Stimulated activated CD4-positive, alpha-beta T cell treated with anti-CD3 and anti-CD28 coated beads, Interleukin-15, amount 100 ng/mL, for 48 hours (primary cell): ENCODE results near the gene STMN3.

Experiments used
- DNase-seq, 2 donors: peaks; one replicate each; pipeline ENCODE4 v3.0.0-alpha.2; 2020; ENCODE audit warnings: low read depth in 2 of 2

STMN3 gene

GRCh38 chr20:63653041-63653973, at the start of gene STMN3:
STMN3 (minus strand) TSS chr20:63653424; CDS start chr20:63653345, 79 bp downstream.
- peak; percentile 48 to 63 for DNase-seq

- no peak for DNase-seq
These were observed 48.9 kb upstream of the STMN3 start for GRCh38 chr20:63702036-63702665.

DNA sequence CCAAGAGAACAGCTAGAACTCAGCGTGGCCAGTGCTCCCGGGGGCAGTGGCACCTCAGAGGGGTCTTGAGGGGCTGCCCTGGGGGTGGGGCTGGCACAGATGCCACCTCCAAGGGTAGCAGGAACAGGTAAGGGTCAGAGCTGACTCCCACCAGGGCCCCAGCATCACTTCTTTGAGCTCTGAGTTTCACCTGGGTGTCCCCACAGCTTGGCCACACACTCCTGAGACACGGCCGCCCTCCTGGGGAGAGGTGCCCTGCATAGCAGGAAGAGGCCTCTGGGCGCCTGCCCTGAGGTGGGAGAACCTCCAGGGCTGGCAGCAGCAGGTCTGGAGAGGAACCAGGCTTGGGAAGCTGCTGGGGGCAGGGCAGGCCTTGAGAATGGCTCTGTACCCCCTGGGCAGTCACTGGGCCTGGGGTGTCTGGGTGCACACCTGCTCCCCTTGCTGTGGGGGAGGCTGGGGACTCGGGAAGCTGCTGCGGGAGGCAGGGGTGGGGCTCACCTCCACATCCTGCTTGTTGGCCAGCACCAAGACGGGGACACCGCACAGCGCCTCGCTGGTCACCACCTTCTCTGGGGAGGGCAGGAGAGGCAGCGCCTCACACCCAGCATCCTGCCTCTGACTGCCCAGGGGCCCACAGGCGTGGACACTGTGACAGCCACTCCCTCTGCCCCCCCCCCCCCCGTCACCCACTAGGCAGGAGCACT, 48.3 kb upstream of the STMN3 start:
- DNase-seq: no peak

DNA sequence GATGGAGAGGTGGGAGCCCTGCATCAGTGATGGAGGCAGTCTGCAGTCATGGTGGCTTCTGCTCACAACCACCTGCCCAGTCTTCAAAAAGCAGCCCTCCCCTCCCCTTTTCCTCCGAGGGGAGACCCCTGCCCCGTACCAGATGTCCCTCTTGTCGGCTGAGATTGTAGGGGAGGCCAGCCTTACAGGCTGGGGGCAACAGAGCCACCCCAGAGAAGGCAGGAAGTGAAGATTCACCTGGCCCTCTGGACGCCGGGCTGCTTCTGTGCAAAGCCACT, 47.8 kb upstream of the STMN3 start:
- DNase-seq: no peak

- no peak for DNase-seq
These were observed 47.2 kb upstream of the STMN3 start for GRCh38 chr20:63700199-63701050.

DNA sequence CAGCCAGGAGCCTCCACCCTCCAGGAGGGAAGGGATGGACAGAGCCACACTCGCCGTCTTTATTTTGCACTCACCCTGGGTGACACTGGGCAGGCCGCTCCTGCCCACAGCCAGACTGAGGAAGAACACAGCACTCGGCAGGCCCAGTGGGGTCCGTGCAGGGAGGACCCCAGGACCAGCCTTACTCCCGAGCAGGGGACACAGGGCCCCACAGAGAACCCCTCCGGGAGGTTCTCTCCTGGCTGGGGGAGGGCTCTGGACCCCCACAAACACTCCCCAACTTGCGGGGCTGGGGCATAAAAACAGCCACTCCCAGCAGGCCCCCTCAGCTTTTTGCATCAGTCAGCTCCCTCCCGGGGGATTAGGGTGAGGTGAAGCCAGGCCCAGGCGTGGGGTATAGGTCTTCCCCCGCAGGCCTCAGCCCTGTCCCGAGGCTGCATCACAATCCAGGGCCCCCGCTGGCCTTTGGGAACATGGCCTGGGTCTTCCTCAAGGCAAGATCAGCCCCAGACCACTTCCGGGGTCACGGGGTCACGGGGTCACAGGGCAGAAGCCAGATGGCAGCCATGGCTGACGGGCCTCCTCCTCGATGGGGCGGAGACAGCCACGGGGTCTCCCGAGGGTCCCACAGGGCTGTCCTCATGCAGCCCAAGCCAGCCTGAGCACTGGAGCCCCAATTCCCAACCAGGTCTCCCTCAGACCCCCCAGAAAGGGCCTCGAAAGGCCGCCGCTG, 46.4 kb upstream of the STMN3 start:
- no peak for DNase-seq

- DNase-seq: peak; percentile 46 to 57
These were observed 45.7 kb upstream of the STMN3 start for GRCh38 chr20:63698739-63699465.

- no peak for DNase-seq
These were observed 44.8 kb upstream of the STMN3 start for GRCh38 chr20:63697868-63698545.

GRCh38 chr20:63697357-63697867, 44.2 kb upstream of the STMN3 start:
- no peak for DNase-seq

DNA sequence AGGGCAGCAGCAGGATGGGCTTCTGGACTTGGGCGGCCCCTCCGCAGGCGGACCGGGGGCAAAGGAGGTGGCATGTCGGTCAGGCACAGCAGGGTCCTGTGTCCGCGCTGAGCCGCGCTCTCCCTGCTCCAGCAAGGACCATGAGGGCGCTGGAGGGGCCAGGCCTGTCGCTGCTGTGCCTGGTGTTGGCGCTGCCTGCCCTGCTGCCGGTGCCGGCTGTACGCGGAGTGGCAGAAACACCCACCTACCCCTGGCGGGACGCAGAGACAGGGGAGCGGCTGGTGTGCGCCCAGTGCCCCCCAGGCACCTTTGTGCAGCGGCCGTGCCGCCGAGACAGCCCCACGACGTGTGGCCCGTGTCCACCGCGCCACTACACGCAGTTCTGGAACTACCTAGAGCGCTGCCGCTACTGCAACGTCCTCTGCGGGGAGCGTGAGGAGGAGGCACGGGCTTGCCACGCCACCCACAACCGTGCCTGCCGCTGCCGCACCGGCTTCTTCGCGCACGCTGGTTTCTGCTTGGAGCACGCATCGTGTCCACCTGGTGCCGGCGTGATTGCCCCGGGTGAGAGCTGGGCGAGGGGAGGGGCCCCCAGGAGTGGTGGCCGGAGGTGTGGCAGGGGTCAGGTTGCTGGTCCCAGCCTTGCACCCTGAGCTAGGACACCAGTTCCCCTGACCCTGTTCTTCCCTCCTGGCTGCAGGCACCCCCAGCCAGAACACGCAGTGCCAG, 43.6 kb upstream of the STMN3 start, which contains the start of gene TNFRSF6B:
TSS of gene TNFRSF6B (plus strand) at position 25 of the 729 bp plus-strand sequence. CDS start at position 141, 116 bp downstream.
- no peak for DNase-seq

GRCh38 chr20:63696306-63696627, 43.0 kb upstream of the STMN3 start:
- no peak for DNase-seq

DNA sequence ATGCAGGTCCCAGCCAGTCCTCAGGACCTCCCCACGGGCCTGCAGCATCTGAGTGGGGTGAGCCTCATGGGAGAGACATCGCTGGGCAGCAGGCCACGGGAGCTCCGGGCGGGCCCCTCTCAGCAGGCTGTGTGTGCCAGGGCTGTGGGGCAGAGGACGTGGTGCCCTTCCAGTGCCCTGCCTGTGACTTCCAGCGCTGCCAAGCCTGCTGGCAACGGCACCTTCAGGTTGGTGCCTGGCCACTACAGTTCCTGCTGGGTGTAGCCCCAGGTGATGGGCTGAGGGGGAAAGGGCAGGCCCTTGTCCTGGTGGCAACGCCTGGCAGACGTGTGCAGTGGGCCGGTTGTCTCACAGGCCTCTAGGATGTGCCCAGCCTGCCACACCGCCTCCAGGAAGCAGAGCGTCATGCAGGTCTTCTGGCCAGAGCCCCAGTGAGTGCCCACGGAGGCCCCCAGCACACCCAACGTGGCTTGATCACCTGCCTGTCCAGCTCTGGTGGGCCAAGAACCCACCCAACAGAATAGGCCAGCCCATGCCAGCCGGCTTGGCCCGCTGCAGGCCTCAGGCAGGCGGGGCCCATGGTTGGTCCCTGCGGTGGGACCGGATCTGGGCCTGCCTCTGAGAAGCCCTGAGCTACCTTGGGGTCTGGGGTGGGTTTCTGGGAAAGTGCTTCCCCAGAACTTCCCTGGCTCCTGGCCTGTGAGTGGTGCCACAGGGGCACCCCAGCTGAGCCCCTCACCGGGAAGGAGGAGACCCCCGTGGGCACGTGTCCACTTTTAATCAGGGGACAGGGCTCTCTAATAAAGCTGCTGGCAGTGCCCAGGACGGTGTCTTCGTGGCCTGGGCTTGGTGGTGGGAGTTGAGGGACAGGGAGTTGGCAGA, 42.4 kb upstream of the STMN3 start:
- DNase-seq: no peak

DNA sequence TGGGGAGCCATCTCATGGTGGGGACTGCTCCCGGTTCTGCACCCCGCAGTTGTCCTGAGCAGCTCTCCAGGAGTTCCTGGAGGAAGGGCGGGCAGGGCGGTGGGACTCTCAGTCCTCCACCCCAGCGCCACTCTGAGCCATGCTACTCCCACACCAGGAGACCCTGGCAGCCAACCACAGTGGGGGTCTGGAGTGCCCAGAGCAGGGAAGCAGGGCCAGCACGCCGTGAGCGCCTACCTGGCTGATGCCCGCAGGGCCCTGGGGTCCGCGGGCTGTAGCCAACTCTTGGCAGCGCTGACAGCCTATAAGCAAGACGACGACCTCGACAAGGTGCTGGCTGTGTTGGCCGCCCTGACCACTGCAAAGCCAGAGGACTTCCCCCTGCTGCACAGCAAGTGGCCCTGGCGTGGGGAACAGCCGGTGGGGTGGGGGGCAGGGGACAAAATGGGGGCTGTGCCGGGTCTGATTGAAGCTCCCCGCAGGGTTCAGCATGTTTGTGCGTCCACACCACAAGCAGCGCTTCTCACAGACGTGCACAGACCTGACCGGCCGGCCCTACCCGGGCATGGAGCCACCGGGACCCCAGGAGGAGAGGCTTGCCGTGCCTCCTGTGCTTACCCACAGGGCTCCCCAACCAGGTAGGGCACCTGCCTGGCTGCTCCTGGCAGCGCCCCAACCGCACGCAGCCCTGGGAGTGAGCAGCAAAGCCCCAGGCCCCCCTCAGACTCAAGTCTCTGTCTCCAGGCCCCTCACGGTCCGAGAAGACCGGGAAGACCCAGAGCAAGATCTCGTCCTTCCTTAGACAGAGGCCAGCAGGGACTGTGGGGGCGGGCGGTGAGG, 41.6 kb upstream of the STMN3 start:
- DNase-seq: no peak

- no peak for DNase-seq
These were observed 40.7 kb upstream of the STMN3 start for GRCh38 chr20:63693733-63694583.

DNA sequence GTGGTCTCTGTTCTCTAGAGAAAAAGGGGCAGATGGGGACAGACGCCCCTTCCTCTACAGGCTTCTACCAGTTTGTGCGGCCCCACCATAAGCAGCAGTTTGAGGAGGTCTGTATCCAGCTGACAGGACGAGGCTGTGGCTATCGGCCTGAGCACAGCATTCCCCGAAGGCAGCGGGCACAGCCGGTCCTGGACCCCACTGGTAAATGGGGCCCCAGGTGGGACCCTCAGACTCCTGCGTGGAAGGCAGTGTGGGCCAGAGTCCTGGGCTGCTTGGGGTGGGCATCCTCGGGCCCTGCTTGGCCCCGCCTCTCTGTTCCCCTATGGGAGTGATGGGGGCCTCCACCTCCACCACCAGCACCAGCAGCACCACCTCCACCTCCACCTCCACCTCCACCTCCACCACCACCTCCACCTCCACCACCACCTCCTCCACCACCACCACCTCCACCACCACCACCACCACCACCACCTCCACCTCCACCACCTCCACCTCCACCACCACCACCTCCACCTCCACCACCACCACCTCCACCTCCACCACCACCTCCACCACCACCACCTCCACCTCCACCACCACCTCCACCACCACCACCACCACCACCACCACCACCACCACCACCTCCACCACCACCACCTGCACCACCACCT, 40.0 kb upstream of the STMN3 start:
- DNase-seq: no peak
